H1 (cell line): ENCODE results near the gene SCGB1A1. TPM values are rescaled to one million over a fixed set of nuclear protein-coding genes. Genes with fewer than 3 reads are reported as not detected.

Source experiments
- BACH1 ChIP-seq: IDR thresholded peaks from 2 replicates; pipeline ENCODE4 v1.6.1; 2012; ENCODE audit warnings: low read length, improper control_type of control experiment
- BRCA1 ChIP-seq: IDR thresholded peaks from 2 replicates; pipeline ENCODE4 v1.6.1; 2012; ENCODE audit warnings: low read depth, low read length, improper control_type of control experiment
- CHD1 ChIP-seq: IDR thresholded peaks from 2 replicates; pipeline ENCODE4 v1.6.1; 2012; ENCODE audit warnings: low read depth, low read length, improper control_type of control experiment
- CHD2 ChIP-seq: IDR thresholded peaks from 2 replicates; pipeline ENCODE4 v1.6.1; 2012; ENCODE audit warnings: low read length, improper control_type of control experiment
- GTF2F1 ChIP-seq: IDR thresholded peaks from 2 replicates; pipeline ENCODE4 v1.6.1; 2012; ENCODE audit warnings: low read depth, low read length, improper control_type of control experiment, borderline replicate concordance
- RNF2 ChIP-seq: fragments of 200-900, 300-1000 bp; sonication (generic); IDR thresholded peaks from 2 replicates; pipeline ENCODE4 v1.7.1; 2016; ENCODE audit warnings: borderline replicate concordance, low read depth, mild to moderate bottlenecking, antibody characterized with exemption, low read length; ENCODE audit not compliant: poor library complexity, severe bottlenecking; ENCODE audit errors: missing control alignments
- SP2 ChIP-seq: IDR thresholded peaks from 2 replicates; pipeline ENCODE4 v1.6.1; 2012; ENCODE audit warnings: mild to moderate bottlenecking, low read length, inconsistent platforms
- SRF ChIP-seq: IDR thresholded peaks from 2 replicates; pipeline ENCODE4 v1.6.1; 2011; ENCODE audit warnings: mild to moderate bottlenecking, low read depth, low read length, moderate library complexity
- SUZ12 ChIP-seq: fragments of 200-600 bp; sonication (generic); IDR thresholded peaks from 2 replicates; pipeline ENCODE4 v1.6.1; 2012; ENCODE audit warnings: mild to moderate bottlenecking, inconsistent platforms, low read length, moderate library complexity, mixed read lengths
- polyA plus RNA-seq, 7 experiments: library from polyadenylated mRNA; depleted of rRNA in 3 of 7; stranded (reverse) in 5 of 7; unstranded in 2 of 7; fragments of >200 nt in 5 of 7; fragments of 200-250 nt in 2 of 7; gene quantifications; 1 replicate in 5 of 7; 2 replicates in 1 of 7; 4 replicates in 1 of 7; pipeline versions ENCODE4 v1.2.1 to v1.2.3, GENCODE V29; 2011 to 2013; ENCODE audit warnings: missing spikeins in 2 of 7, mixed read lengths in 2 of 7
- total RNA-seq: library from RNA; stranded (reverse); fragmentation: NEBNext Ultra II Directional; extraction: Animal tissue kit (Norgen Biotek cat#: 25700); gene quantifications from 2 replicates; pipeline ENCODE4 v1.2.1, GENCODE V29; 2021
- TF ChIP-seq, protein P1 (sequence below): fragments of 300-600 bp; sonication (generic); IDR thresholded peaks from 2 replicates; pipeline ENCODE4 v1.7.1; 2012; ENCODE audit warnings: low read length, moderate library complexity, mild to moderate bottlenecking, inconsistent platforms; ENCODE audit not compliant: insufficient replicate concordance
- TF ChIP-seq, protein P2 (sequence below): IDR thresholded peaks from 2 replicates; pipeline ENCODE4 v1.6.1; 2012; ENCODE audit warnings: inconsistent platforms

The SCGB1A1 gene
- total and polyA plus RNA-seq, 2 of the 8 experiments (the other 6 are each of a cell fraction or from before 2014, with no cell fraction given), result not detected

DNA sequence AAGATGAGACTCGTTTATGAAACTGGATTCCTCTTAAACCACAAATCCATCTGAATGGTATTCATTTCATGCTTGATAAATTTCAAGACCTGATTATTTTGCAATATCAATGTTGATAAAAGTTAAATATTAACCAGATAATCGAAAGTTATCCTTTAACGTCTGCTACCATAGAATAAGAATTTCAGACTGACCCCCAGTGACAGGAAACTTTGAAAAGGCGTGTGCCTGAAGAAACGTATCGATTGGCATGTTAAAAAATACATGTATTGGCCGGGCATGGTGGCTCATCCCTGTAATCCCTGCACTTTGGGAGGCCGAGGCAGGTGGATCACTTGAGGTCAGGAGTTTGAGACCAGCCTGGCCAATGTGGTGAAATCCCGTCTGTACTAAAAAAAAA, 13.9 kb downstream of the SCGB1A1 start (continued):
- TF ChIP-seq, protein P1, sequence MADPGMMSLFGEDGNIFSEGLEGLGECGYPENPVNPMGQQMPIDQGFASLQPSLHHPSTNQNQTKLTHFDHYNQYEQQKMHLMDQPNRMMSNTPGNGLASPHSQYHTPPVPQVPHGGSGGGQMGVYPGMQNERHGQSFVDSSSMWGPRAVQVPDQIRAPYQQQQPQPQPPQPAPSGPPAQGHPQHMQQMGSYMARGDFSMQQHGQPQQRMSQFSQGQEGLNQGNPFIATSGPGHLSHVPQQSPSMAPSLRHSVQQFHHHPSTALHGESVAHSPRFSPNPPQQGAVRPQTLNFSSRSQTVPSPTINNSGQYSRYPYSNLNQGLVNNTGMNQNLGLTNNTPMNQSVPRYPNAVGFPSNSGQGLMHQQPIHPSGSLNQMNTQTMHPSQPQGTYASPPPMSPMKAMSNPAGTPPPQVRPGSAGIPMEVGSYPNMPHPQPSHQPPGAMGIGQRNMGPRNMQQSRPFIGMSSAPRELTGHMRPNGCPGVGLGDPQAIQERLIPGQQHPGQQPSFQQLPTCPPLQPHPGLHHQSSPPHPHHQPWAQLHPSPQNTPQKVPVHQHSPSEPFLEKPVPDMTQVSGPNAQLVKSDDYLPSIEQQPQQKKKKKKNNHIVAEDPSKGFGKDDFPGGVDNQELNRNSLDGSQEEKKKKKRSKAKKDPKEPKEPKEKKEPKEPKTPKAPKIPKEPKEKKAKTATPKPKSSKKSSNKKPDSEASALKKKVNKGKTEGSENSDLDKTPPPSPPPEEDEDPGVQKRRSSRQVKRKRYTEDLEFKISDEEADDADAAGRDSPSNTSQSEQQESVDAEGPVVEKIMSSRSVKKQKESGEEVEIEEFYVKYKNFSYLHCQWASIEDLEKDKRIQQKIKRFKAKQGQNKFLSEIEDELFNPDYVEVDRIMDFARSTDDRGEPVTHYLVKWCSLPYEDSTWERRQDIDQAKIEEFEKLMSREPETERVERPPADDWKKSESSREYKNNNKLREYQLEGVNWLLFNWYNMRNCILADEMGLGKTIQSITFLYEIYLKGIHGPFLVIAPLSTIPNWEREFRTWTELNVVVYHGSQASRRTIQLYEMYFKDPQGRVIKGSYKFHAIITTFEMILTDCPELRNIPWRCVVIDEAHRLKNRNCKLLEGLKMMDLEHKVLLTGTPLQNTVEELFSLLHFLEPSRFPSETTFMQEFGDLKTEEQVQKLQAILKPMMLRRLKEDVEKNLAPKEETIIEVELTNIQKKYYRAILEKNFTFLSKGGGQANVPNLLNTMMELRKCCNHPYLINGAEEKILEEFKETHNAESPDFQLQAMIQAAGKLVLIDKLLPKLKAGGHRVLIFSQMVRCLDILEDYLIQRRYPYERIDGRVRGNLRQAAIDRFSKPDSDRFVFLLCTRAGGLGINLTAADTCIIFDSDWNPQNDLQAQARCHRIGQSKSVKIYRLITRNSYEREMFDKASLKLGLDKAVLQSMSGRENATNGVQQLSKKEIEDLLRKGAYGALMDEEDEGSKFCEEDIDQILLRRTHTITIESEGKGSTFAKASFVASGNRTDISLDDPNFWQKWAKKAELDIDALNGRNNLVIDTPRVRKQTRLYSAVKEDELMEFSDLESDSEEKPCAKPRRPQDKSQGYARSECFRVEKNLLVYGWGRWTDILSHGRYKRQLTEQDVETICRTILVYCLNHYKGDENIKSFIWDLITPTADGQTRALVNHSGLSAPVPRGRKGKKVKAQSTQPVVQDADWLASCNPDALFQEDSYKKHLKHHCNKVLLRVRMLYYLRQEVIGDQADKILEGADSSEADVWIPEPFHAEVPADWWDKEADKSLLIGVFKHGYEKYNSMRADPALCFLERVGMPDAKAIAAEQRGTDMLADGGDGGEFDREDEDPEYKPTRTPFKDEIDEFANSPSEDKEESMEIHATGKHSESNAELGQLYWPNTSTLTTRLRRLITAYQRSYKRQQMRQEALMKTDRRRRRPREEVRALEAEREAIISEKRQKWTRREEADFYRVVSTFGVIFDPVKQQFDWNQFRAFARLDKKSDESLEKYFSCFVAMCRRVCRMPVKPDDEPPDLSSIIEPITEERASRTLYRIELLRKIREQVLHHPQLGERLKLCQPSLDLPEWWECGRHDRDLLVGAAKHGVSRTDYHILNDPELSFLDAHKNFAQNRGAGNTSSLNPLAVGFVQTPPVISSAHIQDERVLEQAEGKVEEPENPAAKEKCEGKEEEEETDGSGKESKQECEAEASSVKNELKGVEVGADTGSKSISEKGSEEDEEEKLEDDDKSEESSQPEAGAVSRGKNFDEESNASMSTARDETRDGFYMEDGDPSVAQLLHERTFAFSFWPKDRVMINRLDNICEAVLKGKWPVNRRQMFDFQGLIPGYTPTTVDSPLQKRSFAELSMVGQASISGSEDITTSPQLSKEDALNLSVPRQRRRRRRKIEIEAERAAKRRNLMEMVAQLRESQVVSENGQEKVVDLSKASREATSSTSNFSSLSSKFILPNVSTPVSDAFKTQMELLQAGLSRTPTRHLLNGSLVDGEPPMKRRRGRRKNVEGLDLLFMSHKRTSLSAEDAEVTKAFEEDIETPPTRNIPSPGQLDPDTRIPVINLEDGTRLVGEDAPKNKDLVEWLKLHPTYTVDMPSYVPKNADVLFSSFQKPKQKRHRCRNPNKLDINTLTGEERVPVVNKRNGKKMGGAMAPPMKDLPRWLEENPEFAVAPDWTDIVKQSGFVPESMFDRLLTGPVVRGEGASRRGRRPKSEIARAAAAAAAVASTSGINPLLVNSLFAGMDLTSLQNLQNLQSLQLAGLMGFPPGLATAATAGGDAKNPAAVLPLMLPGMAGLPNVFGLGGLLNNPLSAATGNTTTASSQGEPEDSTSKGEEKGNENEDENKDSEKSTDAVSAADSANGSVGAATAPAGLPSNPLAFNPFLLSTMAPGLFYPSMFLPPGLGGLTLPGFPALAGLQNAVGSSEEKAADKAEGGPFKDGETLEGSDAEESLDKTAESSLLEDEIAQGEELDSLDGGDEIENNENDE, result no peak
- TF ChIP-seq SUZ12, result no peak
- no peak for TF ChIP-seq SP2
- no peak for TF ChIP-seq CHD2
- TF ChIP-seq, protein P2, sequence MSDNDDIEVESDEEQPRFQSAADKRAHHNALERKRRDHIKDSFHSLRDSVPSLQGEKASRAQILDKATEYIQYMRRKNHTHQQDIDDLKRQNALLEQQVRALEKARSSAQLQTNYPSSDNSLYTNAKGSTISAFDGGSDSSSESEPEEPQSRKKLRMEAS, result no peak
- no peak for TF ChIP-seq CHD1
- no peak for TF ChIP-seq SRF
- no peak for TF ChIP-seq RNF2
- no peak for TF ChIP-seq GTF2F1
- TF ChIP-seq BACH1, result no peak
- TF ChIP-seq BRCA1, result no peak
